HepG2 (cell line): Measurements from ENCODE around the gene WEE1. TPM values are rescaled to one million over a fixed set of nuclear protein-coding genes. Genes with fewer than 3 reads are reported as not detected.

Source experiments
- ATAC-seq: fragments of 200-7000 bp; cut with Tn5 transposase; 3 replicates; pipeline ENCODE4 v1.9.1; 2020; ENCODE audit warnings: mild to moderate bottlenecking, moderate library complexity
- BruUV-seq: library from RNA; stranded (reverse); fragments of 400-500 nt; replicated peaks from 2 replicates; lab custom pipeline; 2021; lab: Mats Ljungman, UMichigan
- CTCF ChIA-PET: fragments of 300-600 bp; formaldehyde crosslinking; extraction: SDS; loops from one replicate; lab custom pipeline; 2021; ENCODE audit warnings: low total read pairs, inconsistent platforms, low intra/inter-chr PET ratio; lab: Yijun Ruan, JAX
- POLR2A ChIA-PET: fragments of 350-600 bp; sonication (Branson Sonifier 250); formaldehyde crosslinking; loops from one replicate; lab custom pipeline; 2020; ENCODE audit warnings: antibody characterized with exemption, inconsistent platforms; lab: Yijun Ruan, JAX
- DNase-seq: peaks from one replicate; pipeline ENCODE4 v3.0.0-alpha.2; 2015; ENCODE audit warnings: low spot score
- FAIRE-seq: peaks from 3 replicates; lab custom pipeline; 2011; peaks lifted over from hg19 to GRCh38; lab: Jason Lieb, UNC
- H2AFZ ChIP-seq: one replicate; pipeline ENCODE4 v1.6.1; 2011; ENCODE audit warnings: low read length, inconsistent platforms
- H3K27ac ChIP-seq: fragments of 300-600 bp; 3 replicates; pipeline ENCODE4 v1.8.0; 2011; ENCODE audit warnings: mixed run types, mild to moderate bottlenecking, mixed read lengths, low read length, inconsistent platforms; ENCODE audit not compliant: insufficient read depth; ENCODE audit errors: extremely low read length
- H3K27me3 ChIP-seq, 2 experiments: fragments of 200-600 bp in 1 of 2; 2 replicates in 1 of 2; 3 replicates in 1 of 2; pipeline versions ENCODE4 v1.6.0 to v1.8.0; 2011; ENCODE audit warnings: low read length in 2 of 2, mild to moderate bottlenecking in 2 of 2, moderate library complexity in 2 of 2, inconsistent platforms in 1 of 2; ENCODE audit not compliant: insufficient read depth in 2 of 2, control insufficient read depth in 1 of 2
- H3K36me3 ChIP-seq, 2 experiments: fragments of 200-600 bp in 1 of 2; replicated peaks in 1 of 2; 2 replicates in 1 of 2; 3 replicates in 1 of 2; pipeline versions ENCODE4 v1.5.1 to v1.8.0; 2011; ENCODE audit warnings: low read length in 2 of 2, inconsistent platforms in 1 of 2; ENCODE audit not compliant: insufficient read depth in 2 of 2, control insufficient read depth in 1 of 2
- H3K4me1 ChIP-seq: 2 replicates; pipeline ENCODE4 v1.5.1; 2012; ENCODE audit warnings: low read length, inconsistent platforms; ENCODE audit not compliant: insufficient read depth
- H3K4me2 ChIP-seq: 2 replicates; pipeline ENCODE4 v1.6.0; 2011; ENCODE audit warnings: low read depth, low read length, inconsistent platforms
- H3K4me3 ChIP-seq, 3 experiments: fragments of 200-600 bp in 1 of 3; sonication (generic), shearing (Covaris generic) in 1 of 3; replicated peaks in 1 of 3; 2 replicates each; pipeline ENCODE4 v1.5.1; 2011 to 2016; ENCODE audit warnings: low read length in 3 of 3, inconsistent platforms in 2 of 3, low read depth in 2 of 3, mild to moderate bottlenecking in 2 of 3, control low read depth in 1 of 3, mixed read lengths in 1 of 3; ENCODE audit not compliant: insufficient read depth in 1 of 3
- H3K79me2 ChIP-seq: one replicate; pipeline ENCODE4 v1.6.1; 2011; ENCODE audit warnings: low read length, inconsistent platforms; ENCODE audit not compliant: insufficient read depth
- H3K9ac ChIP-seq: 2 replicates; pipeline ENCODE4 v1.6.0; 2011; ENCODE audit warnings: mild to moderate bottlenecking, low read depth, low read length, inconsistent platforms; ENCODE audit not compliant: insufficient read depth
- H3K9me3 ChIP-seq: 2 replicates; pipeline ENCODE4 v1.5.1; 2012; ENCODE audit warnings: mild to moderate bottlenecking, low read length
- H4K20me1 ChIP-seq: 2 replicates; pipeline ENCODE4 v1.6.0; 2011; ENCODE audit warnings: inconsistent platforms, mild to moderate bottlenecking, low read length, moderate library complexity; ENCODE audit not compliant: insufficient read depth
- ATRX ChIP-seq: sonication (generic); formaldehyde crosslinking; IDR thresholded peaks from 2 replicates; pipeline ENCODE4 v1.4.0; 2020; ENCODE audit warnings: missing genetic modification reagents, borderline replicate concordance
- BORCS8-MEF2B ChIP-seq: sonication (generic); formaldehyde crosslinking; IDR thresholded peaks from 2 replicates; pipeline ENCODE4 v1.8.0; 2022; ENCODE audit warnings: mild to moderate bottlenecking, missing genetic modification reagents
- BRCA1 ChIP-seq: sonication (generic); formaldehyde crosslinking; IDR thresholded peaks from 2 replicates; pipeline ENCODE4 v1.4.0; 2020; ENCODE audit warnings: missing genetic modification reagents
- GTF3A ChIP-seq: sonication (generic); formaldehyde crosslinking; conservative IDR thresholded peaks from 2 replicates; pipeline ENCODE4 v1.4.0; 2020; ENCODE audit warnings: mild to moderate bottlenecking, missing genetic modification reagents
- SRF ChIP-seq: IDR thresholded peaks from 2 replicates; pipeline ENCODE4 v1.6.1; 2011; ENCODE audit warnings: mild to moderate bottlenecking, low read depth, low read length, moderate library complexity
- ZNF280D ChIP-seq: sonication (generic); formaldehyde crosslinking; IDR thresholded peaks from 2 replicates; pipeline ENCODE4 v1.5.1; 2020; ENCODE audit warnings: mild to moderate bottlenecking, missing genetic modification reagents
- ZNF768 ChIP-seq: sonication (generic); formaldehyde crosslinking; IDR thresholded peaks from 2 replicates; pipeline ENCODE4 v1.4.0; 2020; ENCODE audit warnings: missing genetic modification reagents
- ZNF879 ChIP-seq: sonication (generic); formaldehyde crosslinking; IDR thresholded peaks from 2 replicates; pipeline ENCODE4 v1.8.1; 2023; ENCODE audit warnings: missing genetic modification reagents
- WGBS: methylation state at CpG from one replicate; pipeline ENCODE4 v1.1.6; 2017; ENCODE audit warnings: low lambda C conversion rate; 5-methylcytosine and 5-hydroxymethylcytosine counted together
- in situ Hi-C: cut with HindIII; loops from 2 replicates; pipeline ENCODE4 v1.10.0; 2017; ENCODE audit warnings: low pct_unique_long_range_greater_than_20kb; ENCODE audit not compliant: extremely low pct_ligation_motif_present
- intact Hi-C: fragments of 100-400 bp; cut with micrococcal nuclease; formaldehyde crosslinking; loops from one replicate; pipeline ENCODE4 v1.10.0; 2022; ENCODE audit not compliant: unreplicated experiment
- polyA plus RNA-seq, 8 experiments: library from polyadenylated mRNA; depleted of rRNA in 3 of 8; stranded (reverse) in 7 of 8; unstranded in 1 of 8; fragments of >200 nt; fragmentation: Illumina TruSeq in 4 of 8; extraction: Trizol in 4 of 8; gene quantifications; 2 replicates each; pipeline versions ENCODE4 v1.2.1 to v1.2.3, GENCODE V29; 2011 to 2016; ENCODE audit warnings: low read depth in 4 of 8, missing spikeins in 1 of 8, mixed read lengths in 1 of 8; ENCODE audit not compliant: insufficient read depth in 1 of 8
- total RNA-seq, 5 experiments: library from RNA; depleted of rRNA; stranded (reverse); fragments of >200 nt; fragmentation: Illumina TruSeq; extraction: Trizol; gene quantifications; 2 replicates each; pipeline ENCODE4 v1.2.3, GENCODE V29; 2016; ENCODE audit warnings: low read depth in 1 of 5
- TF ChIP-seq, protein P1 (sequence below): sonication (generic); formaldehyde crosslinking; IDR thresholded peaks from 2 replicates; pipeline ENCODE4 v1.8.1; 2023; ENCODE audit warnings: mild to moderate bottlenecking, moderate library complexity, missing genetic modification reagents
- TF ChIP-seq, protein P2 (sequence below): sonication (generic); formaldehyde crosslinking; IDR thresholded peaks from 2 replicates; pipeline ENCODE4 v1.5.0; 2020; ENCODE audit warnings: mild to moderate bottlenecking, missing genetic modification reagents

Gene WEE1
- total and polyA plus RNA-seq, 2 of the 13 experiments (the other 11 are each of a cell fraction or from before 2014, with no cell fraction given), result 31.4 to 63.7 TPM

DNA sequence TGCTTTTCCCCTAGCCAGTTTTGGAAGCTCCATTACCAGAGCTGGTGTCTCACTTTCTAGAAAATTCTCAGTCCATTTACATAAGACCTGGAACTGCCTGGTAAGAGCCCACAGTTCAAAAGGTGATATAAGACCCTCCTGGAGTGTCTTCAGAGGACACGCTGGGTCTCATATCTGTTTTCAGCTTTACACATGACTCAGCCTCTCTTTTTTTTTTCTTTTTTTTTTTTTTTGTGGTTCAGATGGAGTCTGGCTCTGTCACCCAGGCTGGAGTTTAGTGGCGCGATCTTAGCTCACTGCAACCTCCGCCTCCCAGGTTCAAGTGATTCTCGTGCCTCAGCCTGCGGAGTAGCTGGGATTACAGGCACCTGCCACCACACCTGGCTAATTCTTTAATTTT lies 30.7 kb downstream of the WEE1 start:
- DNase-seq, result no peak
- CTCF ChIA-PET, result no interaction called here
- Histone ChIP-seq H3K4me1 (peaks cover 40% of the 10 kb centered on the region), H3K9ac (no peak overlapping the region), H3K9me3 (no peaks in the 10 kb centered on the region), H3K79me2 (no peaks in the 10 kb centered on the region), H4K20me1 (no peaks in the 10 kb centered on the region), H2AFZ (no peak overlapping the region), H3K27me3 (no peaks in the 10 kb centered on the region), H3K4me3 (no peak overlapping the region), H3K27ac (no peak overlapping the region), H3K4me2 (no peak overlapping the region), H3K36me3 (no peaks in the 10 kb centered on the region)
- intact Hi-C loops (no loop called here), in situ Hi-C loops (no loop called here)
- 58% methylated on average over 6 of the region's 6 CpGs for WGBS
- ATAC-seq, result no peak
- POLR2A ChIA-PET, result interaction anchor here (0.9 kb wide), 1 partner anchor 9 kb away, joined by 4 read pairs; no protein-coding TSS in a partner anchor
- TF ChIP-seq BORCS8-MEF2B (CRISPR knock-in tag) (no peak), ZNF768 (CRISPR knock-in tag) (no peak)
- no TSS peak for BruUV-seq
- FAIRE-seq, result no peak

GRCh38 chr11:9605742-9606141 lies 32.3 kb downstream of the WEE1 start:
- Histone ChIP-seq H3K4me2 (no peak overlapping the region), H3K9me3 (no peaks in the 10 kb centered on the region), H3K36me3 (no peaks in the 10 kb centered on the region), H2AFZ (no peak overlapping the region), H3K27me3 (no peaks in the 10 kb centered on the region), H3K27ac (no peak overlapping the region), H3K9ac (no peak overlapping the region), H3K4me3 (no peak overlapping the region), H3K4me1 (peaks cover 56% of the 10 kb centered on the region), H3K79me2 (no peaks in the 10 kb centered on the region), H4K20me1 (no peaks in the 10 kb centered on the region)
- intact Hi-C loops (no loop called here), in situ Hi-C loops (no loop called here)
- BruUV-seq, result no TSS peak
- CTCF ChIA-PET, result no interaction called here
- no peak for FAIRE-seq
- POLR2A ChIA-PET, result interaction anchor here (2.5 kb wide), 1 partner anchor 33 kb away, joined by 11 read pairs; the partner anchor contains the start of gene WEE1
- WGBS, result 89% methylated on average over 5 of the region's 5 CpGs
- DNase-seq, result no peak
- ATAC-seq, result no peak
- TF ChIP-seq ZNF879 (no peak), ATRX (CRISPR knock-in tag) (no peak), GTF3A (CRISPR knock-in tag) (no peak), ZNF280D (CRISPR knock-in tag) (no peak), SRF (no peak), BRCA1 (CRISPR knock-in tag) (no peak)
- TF ChIP-seq, protein P1, sequence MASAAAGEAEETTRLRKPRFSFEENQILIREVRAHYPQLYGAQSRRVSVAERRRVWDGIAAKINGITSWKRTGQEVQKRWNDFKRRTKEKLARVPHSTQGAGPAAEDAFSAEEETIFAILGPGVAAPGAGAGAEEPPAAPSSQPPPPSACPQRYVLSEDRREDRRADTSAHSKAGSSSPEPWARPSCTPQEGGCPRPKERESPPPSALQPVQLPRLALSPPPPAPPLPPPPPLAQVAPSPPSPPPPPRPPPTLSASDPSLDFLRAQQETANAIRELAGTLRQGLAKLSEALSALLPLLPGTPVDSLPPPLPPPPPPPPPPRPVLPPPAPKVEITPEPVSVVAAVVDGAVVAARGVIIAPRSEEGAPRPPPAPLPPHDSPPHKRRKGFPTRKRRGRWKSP (CRISPR knock-in tag), result no peak
- TF ChIP-seq, protein P2, sequence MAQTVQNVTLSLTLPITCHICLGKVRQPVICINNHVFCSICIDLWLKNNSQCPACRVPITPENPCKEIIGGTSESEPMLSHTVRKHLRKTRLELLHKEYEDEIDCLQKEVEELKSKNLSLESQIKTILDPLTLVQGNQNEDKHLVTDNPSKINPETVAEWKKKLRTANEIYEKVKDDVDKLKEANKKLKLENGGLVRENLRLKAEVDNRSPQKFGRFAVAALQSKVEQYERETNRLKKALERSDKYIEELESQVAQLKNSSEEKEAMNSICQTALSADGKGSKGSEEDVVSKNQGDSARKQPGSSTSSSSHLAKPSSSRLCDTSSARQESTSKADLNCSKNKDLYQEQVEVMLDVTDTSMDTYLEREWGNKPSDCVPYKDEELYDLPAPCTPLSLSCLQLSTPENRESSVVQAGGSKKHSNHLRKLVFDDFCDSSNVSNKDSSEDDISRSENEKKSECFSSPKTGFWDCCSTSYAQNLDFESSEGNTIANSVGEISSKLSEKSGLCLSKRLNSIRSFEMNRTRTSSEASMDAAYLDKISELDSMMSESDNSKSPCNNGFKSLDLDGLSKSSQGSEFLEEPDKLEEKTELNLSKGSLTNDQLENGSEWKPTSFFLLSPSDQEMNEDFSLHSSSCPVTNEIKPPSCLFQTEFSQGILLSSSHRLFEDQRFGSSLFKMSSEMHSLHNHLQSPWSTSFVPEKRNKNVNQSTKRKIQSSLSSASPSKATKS (CRISPR knock-in tag), result no peak
